ENCODE data around the gene LIMK2. TPM values are rescaled to one million over a fixed set of nuclear protein-coding genes. Genes with fewer than 3 reads are reported as not detected.
"Not testable (repeated sequence)": the region's sequence is repeated elsewhere in the genome, so short reads cannot be mapped to it uniquely, and the experiment has no call there.

Gene LIMK2
- total RNA-seq, 2 experiments from 2014 or later, result 48.6 to 54.5 TPM

DNA sequence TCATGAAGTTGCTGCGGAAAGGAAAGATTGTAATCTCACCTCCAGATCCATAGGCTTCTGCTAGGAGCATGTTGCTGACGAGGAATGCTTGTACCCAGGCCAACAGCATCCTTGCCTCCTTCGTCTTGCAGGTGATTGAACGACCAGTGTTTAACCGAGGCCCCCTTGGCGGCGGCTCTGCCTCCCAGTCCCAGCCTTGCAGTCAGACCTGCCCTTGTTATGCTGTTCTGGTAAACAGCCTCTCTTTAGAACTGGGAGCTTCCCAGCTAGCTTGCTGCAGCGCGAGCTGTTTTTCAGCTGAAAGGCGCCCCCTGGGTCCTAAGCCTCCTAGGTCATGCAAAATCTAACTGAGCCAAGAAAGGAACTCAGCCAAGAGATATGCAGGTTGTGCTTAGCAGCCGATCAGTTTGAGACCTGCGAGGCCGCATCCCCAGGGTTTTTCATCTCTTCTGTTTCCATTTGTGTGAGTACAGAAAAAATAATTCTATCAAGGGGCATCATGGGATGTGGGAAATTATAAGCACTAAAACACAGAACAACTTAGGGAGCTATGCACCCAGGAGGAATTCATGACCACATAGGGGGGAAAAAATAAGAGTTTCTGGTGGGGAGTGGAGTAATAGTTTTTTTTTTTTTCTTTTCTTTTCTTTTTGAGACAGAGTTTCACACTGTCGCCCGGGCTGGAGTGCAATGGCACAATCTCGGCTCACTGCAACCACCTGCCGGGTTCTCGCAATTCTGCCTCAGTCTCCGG lies 80.3 kb downstream of the LIMK2 start, which contains the start of gene PIK3IP1:
Gene PIK3IP1, minus strand, starts transcription at position 253 of the 754 bp plus-strand sequence. Its CDS starts 144 bp downstream, at position 109.
- CTCF ChIA-PET, result interaction anchor here (0.6 to 2.2 kb wide), 15 partner anchors 11 to 120 kb away, joined by 3 to 9 read pairs (median 4); no protein-coding TSS in a partner anchor
- H3K9me3 Mint-ChIP-seq, result no peaks in the 10 kb centered on the region
- POLR2A ChIA-PET, result interaction anchor here (0.6 to 1.4 kb wide), 2 partner anchors 14 to 54 kb away, joined by 4 to 9 read pairs; partner anchors contain the start of gene PATZ1
- H3K4me3 Mint-ChIP-seq, result peak within 1 kb of the TSS; percentile 99
- H3K27ac Mint-ChIP-seq, result peak within 1 kb of the TSS; percentile 99
- H3K4me1 Mint-ChIP-seq, result peaks cover 66% of the 10 kb centered on the region
- no peaks in the 10 kb centered on the region for H3K27me3 Mint-ChIP-seq
- H3K36me3 Mint-ChIP-seq (ENCODE audit: low read depth), result peaks cover 43% of the 10 kb centered on the region
- DNase-seq, result peak; percentile 92

DNA sequence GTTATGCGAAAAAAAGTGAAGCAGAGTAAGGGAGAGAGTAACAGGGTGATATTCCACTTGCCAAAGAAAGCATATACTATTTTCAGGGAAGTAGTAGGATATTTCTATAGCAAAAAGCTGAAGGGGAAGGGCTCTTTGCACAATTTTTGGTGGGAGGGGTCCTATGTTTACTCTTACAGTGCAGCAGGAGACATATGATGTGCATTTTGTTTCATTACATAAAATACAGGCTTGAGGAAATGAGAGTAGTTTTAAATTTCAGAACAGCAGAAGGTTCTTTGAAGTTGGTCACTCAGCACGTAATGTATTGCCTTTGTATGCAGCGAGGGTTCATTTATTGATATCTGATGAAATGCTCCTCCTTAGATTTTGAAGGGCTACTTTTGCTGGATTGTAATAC lies 83.3 kb downstream of the LIMK2 start:
- POLR2A ChIA-PET, result interaction anchor here (1.2 kb wide), 1 partner anchor 9 kb away, joined by 4 read pairs; no protein-coding TSS in a partner anchor
- CTCF ChIA-PET, result interaction anchor here (2.1 kb wide), 1 partner anchor 18 kb away, joined by 12 read pairs; no protein-coding TSS in a partner anchor
- Mint-ChIP-seq H3K27me3 (no peaks in the 10 kb centered on the region), H3K27ac (peak overlapping the region; percentile 64), H3K36me3 (ENCODE audit: low read depth) (peaks cover 16% of the 10 kb centered on the region), H3K9me3 (no peaks in the 10 kb centered on the region), H3K4me1 (peaks cover 39% of the 10 kb centered on the region), H3K4me3 (no peak overlapping the region)
- DNase-seq, result no peak

DNA sequence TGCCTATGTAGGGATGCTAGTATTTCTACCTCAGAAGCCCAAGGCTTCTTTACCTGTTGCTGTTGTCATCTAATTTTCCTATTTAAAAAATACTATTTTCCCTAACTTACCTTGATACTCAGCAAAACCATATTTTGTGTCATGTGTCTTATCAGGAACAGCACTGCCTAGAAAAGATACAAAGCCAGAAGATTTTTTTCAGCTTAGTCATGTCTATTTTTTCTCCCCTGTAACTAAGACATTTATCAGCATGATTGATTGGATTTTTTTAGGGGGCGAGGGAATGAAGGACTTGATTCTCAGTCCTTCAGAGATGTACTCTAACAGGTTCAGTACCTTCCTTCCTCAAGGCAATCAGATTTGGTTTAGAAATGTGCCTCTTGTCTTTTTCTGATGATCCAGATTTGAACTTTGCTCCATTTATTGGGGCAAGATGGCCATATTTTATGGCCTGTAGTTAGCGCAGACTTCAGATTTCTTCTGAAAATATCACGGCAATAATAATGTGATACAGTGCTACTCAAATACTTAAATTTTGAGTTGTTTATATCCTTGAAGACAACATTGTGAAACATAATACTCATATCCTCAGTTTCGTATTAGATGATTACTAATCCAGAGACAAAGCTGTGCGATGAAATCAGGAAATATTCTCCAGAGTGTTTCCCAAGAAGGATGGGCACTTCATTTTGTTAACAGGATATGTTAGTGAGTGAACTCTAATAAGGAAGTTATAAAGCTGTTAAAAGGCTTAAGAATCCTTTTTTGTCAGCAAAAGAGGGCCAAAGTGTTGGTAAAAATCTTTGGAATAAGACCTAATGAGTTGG lies 83.9 kb downstream of the LIMK2 start:
- H3K4me3 Mint-ChIP-seq, result peak overlapping the region; percentile 3
- POLR2A ChIA-PET, result interaction anchor here (1.2 kb wide), 1 partner anchor 10 kb away, joined by 4 read pairs; no protein-coding TSS in a partner anchor
- peaks cover 12% of the 10 kb centered on the region for H3K36me3 Mint-ChIP-seq (ENCODE audit: low read depth)
- H3K4me1 Mint-ChIP-seq, result peaks cover 39% of the 10 kb centered on the region
- CTCF ChIA-PET, result interaction anchor here (0.5 to 2.1 kb wide), 2 partner anchors 17 to 341 kb away, joined by 3 to 12 read pairs; no protein-coding TSS in a partner anchor
- no peaks in the 10 kb centered on the region for H3K27me3 Mint-ChIP-seq
- DNase-seq, result no peak
- H3K9me3 Mint-ChIP-seq, result no peaks in the 10 kb centered on the region
- H3K27ac Mint-ChIP-seq, result peak overlapping the region; percentile 68

DNA sequence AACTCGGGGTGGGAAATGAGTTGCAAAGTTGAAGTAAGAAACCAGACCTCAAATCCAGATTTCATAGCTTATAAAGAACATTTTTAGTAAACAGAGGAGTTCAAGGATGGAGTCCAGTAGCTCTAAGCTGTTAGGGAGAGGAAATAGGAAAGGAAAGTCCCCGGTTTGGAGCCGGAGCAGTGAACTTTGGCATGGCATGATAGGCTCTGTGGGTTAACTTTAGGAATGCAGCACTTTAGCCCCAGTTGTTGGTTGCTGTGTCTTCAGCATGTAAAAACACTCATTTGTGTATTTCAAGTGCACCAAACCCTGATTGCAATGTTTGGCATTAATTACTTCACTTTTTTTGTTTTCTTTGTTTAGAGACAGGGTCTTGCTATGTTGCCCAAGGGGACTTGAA lies 88.8 kb downstream of the LIMK2 start:
- H3K27me3 Mint-ChIP-seq, result no peaks in the 10 kb centered on the region
- H3K4me3 Mint-ChIP-seq, result no peak overlapping the region
- peaks cover 17% of the 10 kb centered on the region for H3K4me1 Mint-ChIP-seq
- no peaks in the 10 kb centered on the region for H3K9me3 Mint-ChIP-seq
- ChIA-PET POLR2A (no interaction called here), CTCF (interaction anchor here (0.6 to 1.7 kb wide), 5 partner anchors 12 to 219 kb away, joined by 3 to 6 read pairs (median 4); no protein-coding TSS in a partner anchor)
- no peak for DNase-seq
- H3K27ac Mint-ChIP-seq, result no peak overlapping the region
- H3K36me3 Mint-ChIP-seq (ENCODE audit: low read depth), result peaks cover 1% of the 10 kb centered on the region

DNA sequence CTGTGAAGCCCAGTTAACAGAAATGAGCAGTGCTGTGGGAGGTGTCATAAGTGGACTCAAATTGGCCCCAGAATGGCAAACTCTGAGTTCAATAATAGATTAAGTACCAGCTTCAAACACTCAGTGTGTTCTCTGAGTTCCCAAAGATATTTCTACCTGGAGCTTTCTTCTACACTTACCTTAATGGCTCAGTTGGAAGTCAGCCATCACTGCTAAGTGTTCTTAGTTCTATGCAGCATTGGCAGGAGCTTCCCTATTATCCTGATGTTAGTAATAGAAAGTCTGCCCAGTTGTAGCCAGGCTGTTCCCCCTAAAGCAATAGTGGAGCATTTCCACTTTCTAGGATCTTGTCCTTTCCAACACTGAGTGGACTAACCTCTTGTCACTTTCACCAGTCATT lies 89.9 kb downstream of the LIMK2 start:
- H3K27ac Mint-ChIP-seq, result no peak overlapping the region
- no peak for DNase-seq
- H3K27me3 Mint-ChIP-seq, result no peaks in the 10 kb centered on the region
- CTCF ChIA-PET, result interaction anchor here (0.9 to 2.3 kb wide), 3 partner anchors 9 to 12 kb away, joined by 3 to 11 read pairs (median 3); no protein-coding TSS in a partner anchor
- H3K36me3 Mint-ChIP-seq (ENCODE audit: low read depth), result peaks cover 5% of the 10 kb centered on the region
- POLR2A ChIA-PET, result no interaction called here
- no peak overlapping the region for H3K4me3 Mint-ChIP-seq
- H3K9me3 Mint-ChIP-seq, result no peaks in the 10 kb centered on the region
- H3K4me1 Mint-ChIP-seq, result peaks cover 12% of the 10 kb centered on the region

DNA sequence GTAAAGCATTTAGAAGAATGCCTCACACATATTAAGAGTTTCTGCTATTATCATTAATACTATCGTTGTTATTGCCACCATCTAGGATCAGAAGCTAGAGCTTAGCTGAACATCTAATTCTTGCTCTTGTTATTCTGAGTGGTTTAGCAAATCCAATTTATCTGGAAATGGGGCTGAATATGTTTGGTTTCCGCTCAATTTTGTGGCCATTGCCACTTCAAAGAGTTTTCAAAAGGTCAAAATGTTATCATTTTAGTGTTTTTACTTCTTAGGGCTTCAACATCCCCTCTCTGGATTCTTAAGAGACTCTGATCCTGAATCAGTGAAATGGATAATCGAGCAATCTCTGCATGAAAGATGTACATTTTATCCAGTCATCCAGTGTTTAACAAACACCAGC lies 90.4 kb downstream of the LIMK2 start:
- peaks cover 14% of the 10 kb centered on the region for H3K4me1 Mint-ChIP-seq
- no peak for DNase-seq
- H3K4me3 Mint-ChIP-seq, result no peak overlapping the region
- no peaks in the 10 kb centered on the region for H3K27me3 Mint-ChIP-seq
- no peak overlapping the region for H3K27ac Mint-ChIP-seq
- H3K36me3 Mint-ChIP-seq (ENCODE audit: low read depth), result peaks cover 5% of the 10 kb centered on the region
- ChIA-PET CTCF (interaction anchor here (0.9 to 2.3 kb wide), 3 partner anchors 9 to 12 kb away, joined by 3 to 11 read pairs (median 3); no protein-coding TSS in a partner anchor), POLR2A (no interaction called here)
- H3K9me3 Mint-ChIP-seq, result no peaks in the 10 kb centered on the region

DNA sequence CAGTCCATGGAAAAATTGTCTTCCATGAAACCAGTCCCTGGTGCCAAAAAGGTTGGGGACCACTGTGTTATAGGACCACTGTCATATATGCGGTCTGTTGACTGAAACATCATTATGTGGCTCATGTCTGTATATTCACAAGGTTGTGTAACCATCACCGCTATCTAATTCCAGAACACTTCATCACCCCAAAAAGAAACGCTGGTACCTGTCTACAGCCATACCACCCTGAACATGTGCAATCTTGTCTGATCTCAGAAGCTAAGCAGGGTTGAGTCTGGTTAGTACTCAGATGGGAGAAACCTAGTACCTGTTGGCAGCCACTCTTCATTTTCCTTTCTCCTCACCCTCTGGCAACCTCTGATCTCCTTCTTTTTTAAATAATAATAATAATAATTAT lies 93.1 kb downstream of the LIMK2 start:
- Mint-ChIP-seq H3K27ac (no peak overlapping the region), H3K27me3 (no peaks in the 10 kb centered on the region), H3K4me3 (no peak overlapping the region), H3K9me3 (no peaks in the 10 kb centered on the region), H3K4me1 (peaks cover 30% of the 10 kb centered on the region), H3K36me3 (ENCODE audit: low read depth) (peaks cover 5% of the 10 kb centered on the region)
- ChIA-PET POLR2A (no interaction called here), CTCF (interaction anchor here (1.6 kb wide), 1 partner anchor 16 kb away, joined by 4 read pairs; no protein-coding TSS in a partner anchor)
- DNase-seq, result no peak

DNA sequence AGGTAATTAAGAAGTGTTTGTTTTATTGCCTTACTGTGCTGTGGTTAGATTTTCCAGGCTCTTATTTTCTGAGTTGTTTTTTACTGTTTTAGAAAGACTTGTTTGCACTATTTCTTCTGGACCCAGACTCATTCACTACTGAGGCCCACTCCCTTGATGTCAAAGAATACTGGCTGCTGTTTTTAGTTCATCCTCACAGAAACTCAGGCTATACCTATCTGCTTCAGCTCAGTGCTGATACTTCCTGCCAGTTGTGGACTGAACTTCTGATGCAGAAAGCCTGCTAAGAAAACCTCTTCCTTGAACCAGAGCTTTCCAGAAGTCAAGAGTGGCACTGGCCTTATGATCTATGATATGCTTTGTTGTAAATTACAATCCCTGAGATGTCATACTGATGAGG lies 96.1 kb downstream of the LIMK2 start:
- POLR2A ChIA-PET, result interaction anchor here (0.6 kb wide), 1 partner anchor 128 kb away, joined by 5 read pairs; no protein-coding TSS in a partner anchor
- Mint-ChIP-seq H3K4me1 (peaks cover 38% of the 10 kb centered on the region), H3K27ac (peak overlapping the region; percentile 77), H3K36me3 (ENCODE audit: low read depth) (peaks cover 6% of the 10 kb centered on the region), H3K27me3 (no peaks in the 10 kb centered on the region), H3K9me3 (no peaks in the 10 kb centered on the region), H3K4me3 (no peak overlapping the region)
- CTCF ChIA-PET, result no interaction called here
- DNase-seq, result no peak

DNA sequence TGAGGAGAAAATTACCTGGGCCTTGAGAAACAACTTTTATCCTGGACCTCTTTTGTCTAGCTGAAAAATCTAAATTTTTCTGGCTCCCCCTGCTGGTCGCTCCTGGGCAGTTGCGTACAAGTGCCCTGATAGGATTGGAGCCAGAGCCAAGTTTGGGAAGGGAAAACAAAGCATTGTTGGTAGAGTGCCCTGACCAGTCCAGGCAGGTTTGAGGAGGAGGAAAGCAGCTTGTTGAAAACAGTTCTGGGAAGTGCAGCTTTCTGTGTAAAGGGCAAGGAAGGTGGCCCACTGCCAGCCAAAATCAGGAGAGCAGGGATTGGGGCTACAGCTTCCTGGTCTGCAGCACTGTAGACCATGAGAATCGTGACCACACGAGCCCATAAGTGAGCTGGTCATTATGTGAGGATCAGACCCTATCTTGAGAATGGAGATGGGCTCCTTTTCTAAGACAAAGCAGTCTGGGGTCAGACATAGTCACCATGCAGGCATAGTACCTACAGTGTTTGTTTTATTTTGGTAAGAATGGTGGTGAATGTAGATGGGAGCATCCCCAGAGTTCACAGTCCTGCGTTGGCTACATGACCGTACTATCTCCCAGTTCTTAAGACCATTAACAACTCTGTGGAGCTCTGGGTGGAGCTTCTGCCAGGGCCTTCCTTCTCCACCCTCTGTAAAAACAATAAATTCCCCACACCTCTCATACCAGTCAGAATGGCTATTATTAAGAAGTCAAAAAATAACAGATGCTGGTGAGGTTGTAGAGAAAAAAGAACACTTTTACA lies 101.5 kb downstream of the LIMK2 start:
- CTCF ChIA-PET, result interaction anchor here (0.5 to 2.1 kb wide), 14 partner anchors 10 to 425 kb away, joined by 3 to 12 read pairs (median 6); partner anchors contain the start of gene PIK3IP1
- H3K36me3 Mint-ChIP-seq (ENCODE audit: low read depth), result peaks cover 17% of the 10 kb centered on the region
- peak; percentile 77 for DNase-seq
- POLR2A ChIA-PET, result no interaction called here
- H3K4me3 Mint-ChIP-seq, result no peak overlapping the region
- peaks cover 9% of the 10 kb centered on the region for H3K9me3 Mint-ChIP-seq
- H3K27ac Mint-ChIP-seq, result peak overlapping the region; percentile 34
- H3K4me1 Mint-ChIP-seq, result peaks cover 20% of the 10 kb centered on the region
- H3K27me3 Mint-ChIP-seq, result no peaks in the 10 kb centered on the region

DNA sequence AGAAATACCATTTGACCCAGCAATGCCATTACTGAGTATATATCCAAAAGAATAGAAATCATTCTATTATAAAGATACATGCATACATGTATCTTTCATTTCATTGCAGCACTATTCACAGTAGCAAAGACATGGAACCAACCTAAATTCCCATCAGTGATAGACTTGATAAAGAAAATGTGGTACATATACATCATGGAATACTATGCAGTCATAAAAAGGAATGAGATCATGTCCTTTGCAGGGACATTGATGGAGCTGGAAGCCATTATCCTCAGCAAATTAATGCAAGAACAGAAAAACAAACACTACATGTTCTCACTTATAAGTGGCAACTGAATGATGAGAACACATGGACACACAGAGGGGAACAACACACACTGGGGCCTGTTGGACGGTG lies 102.1 kb downstream of the LIMK2 start:
- H3K9me3 Mint-ChIP-seq, POLR2A ChIA-PET: not testable (repeated sequence)
- H3K36me3 Mint-ChIP-seq (ENCODE audit: low read depth), result peaks cover 17% of the 10 kb centered on the region

DNA sequence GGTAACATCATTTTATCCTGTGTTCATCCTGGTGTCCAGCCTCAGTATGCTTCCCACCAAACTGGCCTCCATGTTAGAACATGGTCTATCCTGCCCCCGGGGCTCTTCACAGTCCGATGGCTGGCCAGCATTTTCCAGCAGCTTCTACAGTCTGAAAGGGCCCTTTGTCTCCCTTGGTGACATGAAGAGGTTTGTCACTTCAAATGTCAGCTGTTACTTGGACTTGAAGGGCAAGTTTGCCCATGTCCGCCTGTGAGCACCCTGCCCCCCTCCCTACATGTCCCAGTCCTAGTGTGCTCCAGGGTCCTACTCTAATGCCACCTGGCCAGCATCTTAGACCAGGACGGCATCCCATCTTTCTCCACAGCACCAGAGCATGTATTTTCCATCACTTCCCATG lies 109.3 kb downstream of the LIMK2 start:
- H3K4me1 Mint-ChIP-seq, result no peaks in the 10 kb centered on the region
- H3K4me3 Mint-ChIP-seq, result no peak overlapping the region
- no peak overlapping the region for H3K27ac Mint-ChIP-seq
- H3K36me3 Mint-ChIP-seq (ENCODE audit: low read depth), result peaks cover 14% of the 10 kb centered on the region
- DNase-seq, result no peak
- POLR2A ChIA-PET, result no interaction called here
- CTCF ChIA-PET, result interaction anchor here (1.5 kb wide), 1 partner anchor 25 kb away, joined by 5 read pairs; the partner anchor contains the start of gene PATZ1
- no peaks in the 10 kb centered on the region for H3K27me3 Mint-ChIP-seq
- no peaks in the 10 kb centered on the region for H3K9me3 Mint-ChIP-seq

More for the DNA sequence above, 102.1 kb downstream of the LIMK2 start:
- H3K4me1 Mint-ChIP-seq, result peaks cover 15% of the 10 kb centered on the region
- H3K4me3 Mint-ChIP-seq, DNase-seq, H3K27me3 Mint-ChIP-seq, H3K27ac Mint-ChIP-seq: not testable (repeated sequence)
- CTCF ChIA-PET, result interaction anchor here (1.3 to 2.1 kb wide), 9 partner anchors 9 to 24 kb away, joined by 4 to 12 read pairs (median 8); partner anchors contain the start of gene PIK3IP1
